ENCODE results near the gene PXMP4.
"Not testable (repeated sequence)": the region's sequence is repeated elsewhere in the genome, so short reads cannot be mapped to it uniquely, and the experiment has no call there.

PXMP4 gene

GRCh38 chr20:33719989-33720709 lies at the start of gene PXMP4:
Gene PXMP4, minus strand, starts transcription at chr20:33720310. Its CDS starts 103 bp downstream, at chr20:33720207.
- peak; percentile 61 to 67 for DNase-seq (ENCODE audit: extremely low read depth in 1 of 2, low read depth in 1 of 2)

- DNase-seq (ENCODE audit: extremely low read depth in 1 of 2, low read depth in 1 of 2), result no peak
These were observed 48.9 kb upstream of the PXMP4 start for GRCh38 chr20:33769043-33769442.

- DNase-seq (ENCODE audit: extremely low read depth in 1 of 2, low read depth in 1 of 2), result no peak
These were observed 47.6 kb upstream of the PXMP4 start for GRCh38 chr20:33767777-33768138.

- no peak for DNase-seq (ENCODE audit: extremely low read depth in 1 of 2, low read depth in 1 of 2)
These were observed 46.6 kb upstream of the PXMP4 start for GRCh38 chr20:33766686-33767085.

- DNase-seq (ENCODE audit: extremely low read depth in 1 of 2, low read depth in 1 of 2), result no peak
These were observed 45.5 kb upstream of the PXMP4 start for GRCh38 chr20:33765592-33765991.

GRCh38 chr20:33765099-33765498 lies 45.0 kb upstream of the PXMP4 start:
- DNase-seq (ENCODE audit: extremely low read depth in 1 of 2, low read depth in 1 of 2), result no peak

GRCh38 chr20:33761698-33762250 lies 41.7 kb upstream of the PXMP4 start:
- no peak for DNase-seq (ENCODE audit: extremely low read depth in 1 of 2, low read depth in 1 of 2)

- DNase-seq (ENCODE audit: extremely low read depth in 1 of 2, low read depth in 1 of 2), result no peak
These were observed 37.3 kb upstream of the PXMP4 start for GRCh38 chr20:33757458-33757857.

- DNase-seq (ENCODE audit: extremely low read depth in 1 of 2, low read depth in 1 of 2), result no peak
These were observed 36.9 kb upstream of the PXMP4 start for GRCh38 chr20:33757046-33757445.

GRCh38 chr20:33755936-33756490 lies 35.9 kb upstream of the PXMP4 start:
- not testable (repeated sequence) for DNase-seq (ENCODE audit: extremely low read depth in 1 of 2, low read depth in 1 of 2)

- DNase-seq (ENCODE audit: extremely low read depth in 1 of 2, low read depth in 1 of 2), result no peak
These were observed 33.7 kb upstream of the PXMP4 start for GRCh38 chr20:33753763-33754162.

- DNase-seq (ENCODE audit: extremely low read depth in 1 of 2, low read depth in 1 of 2), result no peak
These were observed 33.0 kb upstream of the PXMP4 start for GRCh38 chr20:33753143-33753542.

GRCh38 chr20:33751775-33752174 lies 31.7 kb upstream of the PXMP4 start:
- DNase-seq (ENCODE audit: extremely low read depth in 1 of 2, low read depth in 1 of 2), result no peak

GRCh38 chr20:33746325-33746998 lies 26.4 kb upstream of the PXMP4 start:
- DNase-seq (ENCODE audit: extremely low read depth in 1 of 2, low read depth in 1 of 2), result no peak

- DNase-seq (ENCODE audit: extremely low read depth in 1 of 2, low read depth in 1 of 2), result no peak
These were observed 24.8 kb upstream of the PXMP4 start for GRCh38 chr20:33744773-33745385.

GRCh38 chr20:33744181-33744580 lies 24.1 kb upstream of the PXMP4 start:
- DNase-seq (ENCODE audit: extremely low read depth in 1 of 2, low read depth in 1 of 2), result no peak

GRCh38 chr20:33740189-33740588 lies 20.1 kb upstream of the PXMP4 start:
- DNase-seq (ENCODE audit: extremely low read depth in 1 of 2, low read depth in 1 of 2), result no peak

- DNase-seq (ENCODE audit: extremely low read depth in 1 of 2, low read depth in 1 of 2), result no peak
These were observed 19.4 kb upstream of the PXMP4 start for GRCh38 chr20:33739493-33739892.

GRCh38 chr20:33736962-33737361 lies 16.9 kb upstream of the PXMP4 start:
- no peak for DNase-seq (ENCODE audit: extremely low read depth in 1 of 2, low read depth in 1 of 2)

- DNase-seq (ENCODE audit: extremely low read depth in 1 of 2, low read depth in 1 of 2), result no peak
These were observed 13.8 kb upstream of the PXMP4 start for GRCh38 chr20:33733654-33734576.

Data from activated CD8-positive, alpha-beta memory T cell treated with anti-CD3 and anti-CD28 coated beads for 1 hour (primary cell).